Measurements from ENCODE around the gene FUT3. TPM values are rescaled to one million over a fixed set of nuclear protein-coding genes. Genes with fewer than 3 reads are reported as not detected.
A peak's percentile ranks its signal among the peaks of the same experiment; 100 is the strongest.

The FUT3 gene
- total and polyA plus RNA-seq, 8 donors = 3.3 to 13.9 (median 7.9) TPM

DNA sequence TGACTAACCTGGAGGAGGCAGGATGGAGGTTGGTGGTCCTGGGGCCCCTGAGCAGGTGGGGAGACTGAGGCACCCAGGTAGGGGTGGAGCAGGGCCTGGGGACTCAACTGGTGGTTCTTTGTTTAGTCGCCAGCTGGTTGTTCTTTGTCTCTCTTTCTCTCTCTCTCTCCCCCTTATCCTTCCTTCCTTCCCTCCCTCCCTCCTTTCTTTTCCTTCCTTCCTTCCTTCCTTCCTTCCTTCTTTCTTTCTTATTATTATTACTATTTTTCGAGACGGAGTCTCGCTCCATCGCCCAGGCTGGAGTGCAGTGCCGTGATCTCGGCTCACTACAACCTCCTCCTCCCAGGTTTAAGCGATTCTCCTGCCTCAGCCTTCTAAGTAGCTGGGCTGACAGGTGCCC lies 53.0 kb downstream of the FUT3 start:
- Histone ChIP-seq H3K4me3 (no peak overlapping the region), H3K27me3 (no peaks in the 10 kb centered on the region), H3K9me3 (no peaks in the 10 kb centered on the region), H3K4me1 (peaks cover 6 to 21% (median 14%) of the 10 kb centered on the region in 3 donors), H3K27ac (peak overlapping the region in 2 of 4 donors; percentile 38 to 60), H3K36me3 (no peaks in the 10 kb centered on the region)
- intact Hi-C loops (cut with DNase I) = no loop called here
- no peak for ATAC-seq
- no peak for FAIRE-seq
- WGBS, 2 donors = 87 to 91% methylated on average over 8 of the region's 8 CpGs
- TF ChIP-seq, protein P1, sequence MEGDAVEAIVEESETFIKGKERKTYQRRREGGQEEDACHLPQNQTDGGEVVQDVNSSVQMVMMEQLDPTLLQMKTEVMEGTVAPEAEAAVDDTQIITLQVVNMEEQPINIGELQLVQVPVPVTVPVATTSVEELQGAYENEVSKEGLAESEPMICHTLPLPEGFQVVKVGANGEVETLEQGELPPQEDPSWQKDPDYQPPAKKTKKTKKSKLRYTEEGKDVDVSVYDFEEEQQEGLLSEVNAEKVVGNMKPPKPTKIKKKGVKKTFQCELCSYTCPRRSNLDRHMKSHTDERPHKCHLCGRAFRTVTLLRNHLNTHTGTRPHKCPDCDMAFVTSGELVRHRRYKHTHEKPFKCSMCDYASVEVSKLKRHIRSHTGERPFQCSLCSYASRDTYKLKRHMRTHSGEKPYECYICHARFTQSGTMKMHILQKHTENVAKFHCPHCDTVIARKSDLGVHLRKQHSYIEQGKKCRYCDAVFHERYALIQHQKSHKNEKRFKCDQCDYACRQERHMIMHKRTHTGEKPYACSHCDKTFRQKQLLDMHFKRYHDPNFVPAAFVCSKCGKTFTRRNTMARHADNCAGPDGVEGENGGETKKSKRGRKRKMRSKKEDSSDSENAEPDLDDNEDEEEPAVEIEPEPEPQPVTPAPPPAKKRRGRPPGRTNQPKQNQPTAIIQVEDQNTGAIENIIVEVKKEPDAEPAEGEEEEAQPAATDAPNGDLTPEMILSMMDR (IDR thresholded peaks at IDR 0.05) = no peak
- DNase-seq = no peak

DNA sequence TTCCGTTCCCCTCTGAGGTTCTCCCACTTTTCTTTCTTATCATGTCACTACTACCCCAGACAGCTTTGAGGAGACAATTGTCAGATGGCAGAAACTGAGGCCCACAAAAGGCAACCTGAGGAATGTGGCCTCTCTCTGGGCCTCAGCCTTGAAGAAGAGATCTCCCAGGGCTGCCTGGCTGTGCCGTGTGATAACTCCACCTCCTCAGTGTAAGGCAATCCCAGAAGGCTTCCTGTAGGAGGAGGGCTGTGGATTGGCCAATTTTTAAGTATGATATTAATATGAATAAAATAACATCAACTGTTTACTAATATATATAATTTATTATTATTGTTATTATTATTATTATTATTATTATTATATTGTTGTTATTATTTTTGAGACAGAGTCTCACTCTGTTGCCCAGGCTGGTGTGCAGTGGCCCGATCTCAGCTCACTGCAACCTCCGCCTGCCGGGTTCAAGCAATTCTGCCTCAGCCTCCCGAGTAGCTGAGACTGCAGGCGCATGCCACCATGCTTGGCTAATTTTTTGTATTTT lies 55.8 kb downstream of the FUT3 start:
- DNase-seq (no peak), FAIRE-seq (no peak), ATAC-seq (no peak)
- TF ChIP-seq, protein P1 (IDR thresholded peaks at IDR 0.05) = no peak
- Histone ChIP-seq H3K27ac (no peak overlapping the region), H3K36me3 (no peaks in the 10 kb centered on the region), H3K9me3 (no peaks in the 10 kb centered on the region), H3K4me3 (no peak overlapping the region), H3K4me1 (peaks cover 6 to 16% (median 14%) of the 10 kb centered on the region in 3 donors), H3K27me3 (no peaks in the 10 kb centered on the region)
- 85 to 89% methylated on average over 7 of the region's 7 CpGs for WGBS, 2 donors
- intact Hi-C loops (cut with DNase I) = no loop called here

DNA sequence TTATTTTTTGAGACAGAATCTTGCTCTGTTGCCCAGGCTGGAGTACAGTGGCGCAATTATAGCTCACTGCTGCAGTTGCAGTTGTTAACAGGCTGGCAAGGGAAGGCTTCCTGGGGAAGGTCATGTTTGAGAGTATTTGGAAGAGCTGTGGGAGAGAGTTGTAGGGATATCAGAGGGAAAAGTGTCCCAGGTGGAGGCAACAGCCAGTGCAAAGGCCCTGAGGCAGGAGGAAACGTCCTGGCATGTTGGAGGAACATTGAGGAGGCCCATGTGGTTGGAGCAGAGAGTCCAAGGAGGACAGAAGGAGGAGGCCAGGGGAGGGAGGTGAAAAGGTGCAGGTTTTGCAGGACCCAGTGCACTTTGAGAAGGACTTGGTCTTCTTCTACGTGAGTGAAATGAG lies 58.1 kb downstream of the FUT3 start:
- Histone ChIP-seq H3K27me3 (no peaks in the 10 kb centered on the region), H3K36me3 (peaks cover 4 to 18% (median 14%) of the 10 kb centered on the region in 3 donors), H3K27ac (no peak overlapping the region), H3K9me3 (no peaks in the 10 kb centered on the region), H3K4me1 (peaks cover 0 to 5% (median 0%) of the 10 kb centered on the region in 3 donors), H3K4me3 (no peak overlapping the region)
- intact Hi-C loops (cut with DNase I) = no loop called here
- TF ChIP-seq, protein P1 (IDR thresholded peaks at IDR 0.05) = no peak
- FAIRE-seq (no peak), ATAC-seq (no peak), DNase-seq (no peak)
- 91 to 95% methylated on average over 3 of the region's 3 CpGs for WGBS, 2 donors

Other genes with a start within 250 kb of the FUT3 start
- 10 to 100 TPM; 35.0 to 68.3 (median 41.5) TPM for gene SAFB2, start 228.7 kb downstream of the FUT3 start, total RNA-seq
- gene SAFB2, start 228.7 kb downstream of the FUT3 start, polyA plus RNA-seq = 100 to 1,000 TPM; 108 to 112 TPM
- 10 to 100 TPM; 28.9 to 52.8 (median 41.1) TPM for gene SAFB, start 228.4 kb downstream of the FUT3 start, total RNA-seq
- 10 to 100 TPM; 63.5 to 84.3 TPM for gene SAFB, start 228.4 kb downstream of the FUT3 start, polyA plus RNA-seq
- gene MICOS13, start 170.9 kb downstream of the FUT3 start, total RNA-seq = 10 to 100 TPM; 14.0 to 25.9 (median 23.5) TPM
- 10 to 100 TPM; 59.3 to 77.5 TPM for gene MICOS13, start 170.9 kb downstream of the FUT3 start, polyA plus RNA-seq
- 1 to 10 TPM; 2.1 to 5.5 (median 3.5) TPM for gene HSD11B1L, start 170.4 kb downstream of the FUT3 start, total RNA-seq
- 10 to 100 TPM; 12.9 to 16.9 TPM for gene HSD11B1L, start 170.4 kb downstream of the FUT3 start, polyA plus RNA-seq
- 100 to 1,000 TPM; 524 to 926 (median 654) TPM for gene RPL36, start 161.2 kb downstream of the FUT3 start, total RNA-seq
- gene RPL36, start 161.2 kb downstream of the FUT3 start, polyA plus RNA-seq = 1,000 to 10,000 TPM in 1 of 2 donors, 100 to 1,000 TPM in 1; 951 to 1,510 TPM
- gene LONP1, start 131.3 kb downstream of the FUT3 start, total RNA-seq = 10 to 100 TPM; 23.3 to 56.7 (median 33.1) TPM
- gene LONP1, start 131.3 kb downstream of the FUT3 start, polyA plus RNA-seq = 10 to 100 TPM; 42.5 to 63.9 TPM
- not detected for gene CATSPERD, start 130.8 kb downstream of the FUT3 start, total RNA-seq
- not detected for gene CATSPERD, start 130.8 kb downstream of the FUT3 start, polyA plus RNA-seq
- gene PRR22, start 66.7 kb downstream of the FUT3 start, total RNA-seq = 1 to 10 TPM in 5 of 6 donors, under 1 TPM in 1; 0.61 to 3.1 (median 1.5) TPM
- 10 to 100 TPM; 18.7 to 25.9 TPM for gene PRR22, start 66.7 kb downstream of the FUT3 start, polyA plus RNA-seq
- 10 to 100 TPM; 14.8 to 29.2 (median 20.2) TPM for gene DUS3L, start 60.3 kb downstream of the FUT3 start, total RNA-seq
- 10 to 100 TPM; 61.2 to 66.6 TPM for gene DUS3L, start 60.3 kb downstream of the FUT3 start, polyA plus RNA-seq
- gene NRTN, start 46.4 kb downstream of the FUT3 start, total RNA-seq = 10 to 100 TPM in 4 of 6 donors, 1 to 10 TPM in 2; 5.0 to 15.2 (median 11.5) TPM
- 1 to 10 TPM; 5.0 to 8.5 TPM for gene NRTN, start 46.4 kb downstream of the FUT3 start, polyA plus RNA-seq
- 1 to 10 TPM; 1.9 to 8.7 (median 2.8) TPM for gene FUT6, start 11.7 kb downstream of the FUT3 start, total RNA-seq
- gene FUT6, start 11.7 kb downstream of the FUT3 start, polyA plus RNA-seq = 1 to 10 TPM; 2.9 to 4.0 TPM
- gene FUT5, start 19.1 kb upstream of the FUT3 start, total RNA-seq = not detected
- gene FUT5, start 19.1 kb upstream of the FUT3 start, polyA plus RNA-seq = not detected
- 100 to 1,000 TPM in 1 of 6 donors, 10 to 100 TPM in 5; 58.0 to 104 (median 82.0) TPM for gene NDUFA11, start 52.3 kb upstream of the FUT3 start, total RNA-seq
- gene NDUFA11, start 52.3 kb upstream of the FUT3 start, polyA plus RNA-seq = 100 to 1,000 TPM; 161 to 209 TPM
- 1 to 10 TPM; 2.9 to 5.6 (median 4.6) TPM for gene VMAC, start 53.4 kb upstream of the FUT3 start, total RNA-seq
- gene VMAC, start 53.4 kb upstream of the FUT3 start, polyA plus RNA-seq = 10 to 100 TPM in 1 of 2 donors, 1 to 10 TPM in 1; 4.0 to 10.1 TPM
- 10 to 100 TPM; 10.5 to 23.2 (median 14.0) TPM for gene CAPS, start 62.8 kb upstream of the FUT3 start, total RNA-seq
- 10 to 100 TPM; 62.9 to 77.2 TPM for gene CAPS, start 62.8 kb upstream of the FUT3 start, polyA plus RNA-seq
- 10 to 100 TPM; 27.6 to 42.2 (median 34.7) TPM for gene RANBP3, start 126.7 kb upstream of the FUT3 start, total RNA-seq
- 10 to 100 TPM; 29.1 to 39.9 TPM for gene RANBP3, start 126.7 kb upstream of the FUT3 start, polyA plus RNA-seq